ENCODE data around the gene HSD17B14.
"Not testable (repeated sequence)": the region's sequence is repeated elsewhere in the genome, so short reads cannot be mapped to it uniquely, and the experiment has no call there.

HSD17B14 gene

DNA sequence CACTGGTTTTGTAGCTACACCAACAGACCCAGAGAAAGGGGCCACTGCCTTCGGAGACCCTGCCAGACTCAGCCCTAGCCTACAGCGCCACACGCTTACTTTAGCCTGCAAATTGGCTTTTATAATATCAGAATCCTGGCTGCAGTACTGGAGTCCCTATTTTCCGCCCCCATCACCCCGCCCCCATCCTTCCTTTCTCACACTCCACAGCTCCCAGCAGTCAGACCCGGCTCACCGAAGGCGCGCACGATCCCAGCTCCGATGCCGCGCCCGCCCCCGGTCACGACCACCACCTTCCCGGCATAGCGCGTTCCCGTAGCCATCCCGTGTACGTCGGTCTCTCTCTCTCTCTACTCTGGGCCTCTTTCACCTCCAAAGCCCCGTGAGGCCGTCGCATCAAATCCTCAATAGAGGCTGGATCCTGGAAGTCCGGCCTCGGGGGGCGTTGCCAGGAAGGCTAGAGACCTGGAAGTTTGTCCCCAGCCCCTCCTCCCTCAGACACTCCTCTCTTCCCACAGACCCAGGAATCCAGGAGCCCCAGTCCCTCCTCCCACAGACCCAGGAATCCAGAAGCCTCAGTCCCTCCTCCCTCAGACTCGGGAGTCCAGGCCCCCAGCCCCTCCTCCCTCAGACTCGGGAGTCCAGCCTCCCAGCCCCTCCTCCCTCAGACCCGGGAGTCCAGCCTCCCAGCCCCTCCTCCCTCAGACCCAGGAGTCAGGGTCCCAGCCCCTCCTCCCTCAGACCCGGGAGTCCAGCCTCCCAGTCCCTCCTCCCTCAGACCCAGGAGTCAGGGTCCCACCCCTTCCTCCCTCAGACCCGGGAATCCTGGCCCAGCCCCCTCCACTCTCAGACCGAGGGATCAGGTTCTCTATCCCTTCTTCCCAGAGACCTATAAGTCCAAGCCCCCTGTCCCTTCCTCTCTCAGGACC is at the start of gene HSD17B14:
TSS of gene HSD17B14 (minus strand) at position 403 of the 929 bp plus-strand sequence. CDS start at position 323, 80 bp downstream.
- TF ChIP-seq, protein P1, sequence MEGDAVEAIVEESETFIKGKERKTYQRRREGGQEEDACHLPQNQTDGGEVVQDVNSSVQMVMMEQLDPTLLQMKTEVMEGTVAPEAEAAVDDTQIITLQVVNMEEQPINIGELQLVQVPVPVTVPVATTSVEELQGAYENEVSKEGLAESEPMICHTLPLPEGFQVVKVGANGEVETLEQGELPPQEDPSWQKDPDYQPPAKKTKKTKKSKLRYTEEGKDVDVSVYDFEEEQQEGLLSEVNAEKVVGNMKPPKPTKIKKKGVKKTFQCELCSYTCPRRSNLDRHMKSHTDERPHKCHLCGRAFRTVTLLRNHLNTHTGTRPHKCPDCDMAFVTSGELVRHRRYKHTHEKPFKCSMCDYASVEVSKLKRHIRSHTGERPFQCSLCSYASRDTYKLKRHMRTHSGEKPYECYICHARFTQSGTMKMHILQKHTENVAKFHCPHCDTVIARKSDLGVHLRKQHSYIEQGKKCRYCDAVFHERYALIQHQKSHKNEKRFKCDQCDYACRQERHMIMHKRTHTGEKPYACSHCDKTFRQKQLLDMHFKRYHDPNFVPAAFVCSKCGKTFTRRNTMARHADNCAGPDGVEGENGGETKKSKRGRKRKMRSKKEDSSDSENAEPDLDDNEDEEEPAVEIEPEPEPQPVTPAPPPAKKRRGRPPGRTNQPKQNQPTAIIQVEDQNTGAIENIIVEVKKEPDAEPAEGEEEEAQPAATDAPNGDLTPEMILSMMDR (IDR thresholded peaks at IDR 0.05; ENCODE audit: borderline replicate concordance, insufficient read depth, low read depth, low read length), result no peak
- peak within 1 kb of the TSS; percentile 50 for H3K4me3 ChIP-seq (ENCODE audit: low read depth, low read length)

DNA sequence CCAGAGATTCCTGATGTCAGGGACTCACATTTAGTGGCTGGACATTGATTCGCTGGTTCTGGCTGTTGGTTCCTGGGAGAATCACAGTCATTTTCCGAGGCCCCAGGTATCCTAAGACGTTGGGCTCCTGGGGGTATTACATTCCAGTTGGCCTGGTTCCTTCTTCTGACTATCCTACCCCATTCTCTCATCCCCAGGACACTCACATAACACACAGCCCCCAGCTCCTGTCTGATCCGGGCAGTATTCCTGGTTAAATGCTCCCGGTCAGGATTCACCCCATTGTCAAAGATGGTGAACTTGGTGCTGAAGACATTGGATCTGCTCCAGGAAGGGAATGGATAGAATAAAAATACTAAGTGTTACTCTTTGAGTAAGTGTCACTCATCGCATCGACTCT is 47.4 kb upstream of the HSD17B14 start:
- TF ChIP-seq, protein P1 (IDR thresholded peaks at IDR 0.05; ENCODE audit: borderline replicate concordance, insufficient read depth, low read depth, low read length), result no peak
- H3K4me3 ChIP-seq (ENCODE audit: low read depth, low read length), result no peak overlapping the region

DNA sequence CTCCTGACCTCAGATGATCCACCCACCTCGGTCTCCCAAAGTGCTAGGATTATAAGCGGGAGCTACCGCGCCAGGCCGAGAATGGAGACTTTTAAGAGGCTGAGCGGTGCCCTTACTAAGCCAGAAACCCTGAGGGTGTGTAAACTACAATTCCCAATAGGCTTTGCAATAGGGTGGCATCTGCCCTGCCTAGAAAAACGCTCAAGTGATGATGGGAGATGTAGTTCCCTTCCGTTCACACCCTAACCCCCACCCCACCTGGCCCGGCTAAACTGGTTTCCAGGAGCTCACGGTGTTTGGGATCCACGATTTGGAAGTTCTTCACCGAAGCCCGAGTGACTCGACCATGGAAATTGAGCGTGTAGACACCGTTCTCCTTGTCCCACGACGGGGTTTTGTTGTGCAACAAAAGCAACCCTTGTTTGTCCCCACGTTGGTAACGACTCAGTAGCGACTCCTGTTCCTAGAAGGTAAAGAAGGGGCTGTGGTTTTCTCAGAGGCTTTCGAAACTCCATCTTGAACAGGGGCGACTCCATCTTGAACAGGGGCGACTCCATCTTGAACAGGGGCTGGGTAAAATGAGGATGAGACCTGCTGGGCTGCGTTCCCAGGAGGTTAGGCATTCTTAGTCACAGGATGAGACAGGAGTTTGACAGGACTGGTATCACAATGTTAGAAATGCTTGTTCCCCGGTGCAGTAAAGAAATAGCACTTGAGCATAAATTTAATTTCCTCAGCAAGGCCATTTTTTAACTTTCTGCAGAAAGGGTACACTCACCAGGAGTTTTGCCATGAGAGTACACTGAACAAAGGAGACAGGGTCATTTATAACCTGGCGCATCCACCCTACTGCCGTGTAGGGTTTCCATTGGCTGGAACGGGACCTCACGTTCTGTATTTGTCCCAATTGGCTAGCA is 45.7 kb upstream of the HSD17B14 start:
- TF ChIP-seq, protein P1 (IDR thresholded peaks at IDR 0.05; ENCODE audit: borderline replicate concordance, insufficient read depth, low read depth, low read length), result no peak
- no peak overlapping the region for H3K4me3 ChIP-seq (ENCODE audit: low read depth, low read length)

DNA sequence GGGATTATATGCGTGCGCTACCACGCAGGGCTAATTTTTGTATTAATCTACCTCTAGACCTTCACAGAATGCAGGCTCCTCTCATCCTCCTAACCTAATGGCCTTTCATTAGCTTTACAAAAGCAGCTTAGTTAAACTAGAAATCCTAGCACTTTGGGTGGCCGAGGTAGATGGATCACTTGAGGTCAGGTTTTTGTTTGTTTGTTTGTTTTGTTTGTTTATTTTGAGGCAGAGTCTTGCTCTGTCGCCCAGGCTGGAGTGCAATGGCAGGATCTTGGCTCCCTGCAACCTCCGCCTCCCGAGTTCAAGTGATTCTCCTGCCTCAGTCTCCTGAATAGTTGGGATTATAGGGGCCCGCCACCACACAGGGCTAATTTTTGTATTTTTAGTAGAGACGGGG is 43.4 kb upstream of the HSD17B14 start:
- H3K4me3 ChIP-seq (ENCODE audit: low read depth, low read length), result not testable (repeated sequence)

DNA sequence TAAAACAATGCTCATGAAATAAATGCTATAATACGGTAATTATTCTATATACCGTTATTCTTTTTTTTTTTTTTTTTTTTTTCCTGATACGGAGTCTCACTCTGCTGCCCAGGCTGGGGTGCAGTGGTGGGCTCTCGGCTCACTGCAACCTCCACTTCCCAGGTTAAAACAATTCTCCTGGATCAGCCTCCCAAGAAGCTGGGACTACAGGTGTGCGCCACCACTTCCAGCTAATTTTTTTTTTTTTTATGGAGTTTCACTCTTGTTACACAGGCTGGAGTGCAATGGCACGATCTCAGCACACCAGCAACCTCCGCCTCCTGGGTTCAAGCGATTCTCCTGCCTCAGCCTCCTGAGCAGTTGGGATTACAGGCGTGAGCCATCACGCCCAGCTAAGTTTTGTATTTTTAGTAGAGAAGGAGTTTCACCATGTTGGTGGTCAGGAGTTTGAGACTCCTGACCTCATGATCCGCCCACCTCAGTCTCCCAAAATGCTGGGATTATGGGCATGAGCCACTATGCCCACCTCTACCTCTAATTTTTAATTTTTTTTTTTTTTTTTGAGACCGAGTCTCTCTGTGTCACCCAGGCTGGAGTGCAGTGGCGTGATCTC is 42.8 kb upstream of the HSD17B14 start:
- H3K4me3 ChIP-seq (ENCODE audit: low read depth, low read length), result no peak overlapping the region
- TF ChIP-seq, protein P1 (IDR thresholded peaks at IDR 0.05; ENCODE audit: borderline replicate concordance, insufficient read depth, low read depth, low read length), result no peak

DNA sequence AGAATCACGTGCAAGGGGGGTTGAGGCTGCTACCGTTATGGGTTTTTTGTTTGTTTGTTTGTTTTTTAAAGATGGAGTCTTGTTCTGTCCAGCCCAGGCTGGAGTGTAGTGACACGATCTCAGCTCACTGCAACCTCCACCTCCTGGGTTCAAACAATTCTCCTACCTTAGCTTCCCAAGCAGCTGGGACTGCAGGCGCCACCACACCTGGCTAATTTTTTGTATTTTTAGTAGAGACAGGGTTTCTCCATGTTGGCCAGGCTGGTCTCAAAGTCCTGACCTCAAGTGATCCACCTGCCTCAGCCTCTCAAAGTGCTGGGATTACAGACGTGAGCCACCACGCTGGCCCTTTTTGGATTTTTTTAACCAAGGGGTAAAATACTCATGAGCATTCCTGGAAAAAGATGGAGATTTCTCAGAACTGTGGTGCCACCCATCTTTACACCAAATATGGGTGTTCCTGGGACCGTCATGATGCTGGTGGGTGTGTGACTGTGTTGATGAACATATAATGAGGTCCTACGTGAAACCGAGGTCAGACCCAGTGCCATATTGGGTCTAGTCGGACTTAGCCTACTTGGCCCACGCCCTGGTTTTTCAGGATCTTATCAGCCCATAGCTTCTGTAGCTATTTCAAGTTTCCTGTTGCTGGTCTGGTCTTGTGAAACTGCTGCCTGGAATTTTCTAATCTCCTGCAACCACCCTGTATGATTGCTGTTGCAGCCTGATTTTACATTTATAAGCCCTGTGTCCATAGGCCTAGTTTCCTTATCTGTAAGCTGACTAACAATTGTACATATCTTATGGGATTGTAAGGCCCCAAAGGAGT is 42.1 kb upstream of the HSD17B14 start:
- no peak overlapping the region for H3K4me3 ChIP-seq (ENCODE audit: low read depth, low read length)
- TF ChIP-seq, protein P1 (IDR thresholded peaks at IDR 0.05; ENCODE audit: borderline replicate concordance, insufficient read depth, low read depth, low read length), result no peak
